GM12864 (cell line): ENCODE measurements around the gene MRO.
"Not testable (repeated sequence)": the region's sequence is repeated elsewhere in the genome, so short reads cannot be mapped to it uniquely, and the experiment has no call there.

Experiments used
- DNase-seq: peaks from one replicate; pipeline ENCODE4 v3.0.0-alpha.2; 2011; ENCODE audit warnings: low read depth
- H3K4me3 ChIP-seq: 2 replicates; pipeline ENCODE4 v1.5.1; 2011; ENCODE audit warnings: mild to moderate bottlenecking, low read depth, low read length, control low read depth
- CTCF ChIP-seq: IDR thresholded peaks from 2 replicates; pipeline ENCODE4 v1.5.1; 2011; ENCODE audit warnings: low read depth, mild to moderate bottlenecking, moderate library complexity, low read length, control low read depth, inconsistent platforms; ENCODE audit errors: missing control alignments

Gene MRO

GRCh38 chr18:50859793-50860555 is 40.2 kb upstream of the MRO start:
- no peak for DNase-seq
- H3K4me3 ChIP-seq = no peak overlapping the region
- TF ChIP-seq CTCF = no peak

GRCh38 chr18:50857694-50858093 is 37.9 kb upstream of the MRO start:
- H3K4me3 ChIP-seq = no peak overlapping the region
- no peak for DNase-seq
- TF ChIP-seq CTCF = no peak

GRCh38 chr18:50857166-50857565 is 37.4 kb upstream of the MRO start:
- H3K4me3 ChIP-seq, DNase-seq: not testable (repeated sequence)

GRCh38 chr18:50855976-50856757 is 36.4 kb upstream of the MRO start:
- H3K4me3 ChIP-seq = no peak overlapping the region
- DNase-seq = no peak
- no peak for TF ChIP-seq CTCF

GRCh38 chr18:50853863-50854271 is 34.1 kb upstream of the MRO start:
- no peak for TF ChIP-seq CTCF
- no peak overlapping the region for H3K4me3 ChIP-seq
- no peak for DNase-seq

GRCh38 chr18:50850307-50851065 is 30.7 kb upstream of the MRO start:
- no peak for TF ChIP-seq CTCF
- no peak for DNase-seq
- no peak overlapping the region for H3K4me3 ChIP-seq

GRCh38 chr18:50849419-50849821 is 29.6 kb upstream of the MRO start:
- H3K4me3 ChIP-seq = no peak overlapping the region
- DNase-seq = no peak
- no peak for TF ChIP-seq CTCF
